ENCODE data around the gene RSPO1.

RSPO1 gene

DNA sequence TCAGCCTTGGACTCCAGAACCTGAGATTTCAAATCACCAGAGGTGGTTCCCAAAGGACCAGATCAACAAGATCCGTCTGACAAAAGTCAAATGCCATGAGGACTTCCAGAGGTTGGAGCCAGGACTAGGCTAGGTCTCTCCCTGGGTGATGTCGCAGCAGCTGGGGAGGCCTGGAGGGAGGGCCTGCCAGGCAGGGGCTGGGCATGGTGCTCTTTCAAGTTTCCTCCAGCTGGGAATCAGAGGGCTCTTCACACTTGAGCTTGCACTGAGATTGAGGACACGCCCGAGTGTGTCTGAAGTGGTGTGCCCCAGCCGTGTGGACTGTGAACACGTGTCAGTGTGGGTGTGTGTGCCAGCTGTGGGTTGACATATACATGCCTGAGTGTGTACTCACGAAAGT, 21.3 kb upstream of the RSPO1 start:
- no peak for DNase-seq

GRCh38 chr1:37655274-37655673, 20.6 kb upstream of the RSPO1 start:
- DNase-seq, result no peak

GRCh38 chr1:37653906-37654305, 19.2 kb upstream of the RSPO1 start:
- DNase-seq, result no peak

GRCh38 chr1:37652976-37653375, 18.3 kb upstream of the RSPO1 start:
- no peak for DNase-seq

DNA sequence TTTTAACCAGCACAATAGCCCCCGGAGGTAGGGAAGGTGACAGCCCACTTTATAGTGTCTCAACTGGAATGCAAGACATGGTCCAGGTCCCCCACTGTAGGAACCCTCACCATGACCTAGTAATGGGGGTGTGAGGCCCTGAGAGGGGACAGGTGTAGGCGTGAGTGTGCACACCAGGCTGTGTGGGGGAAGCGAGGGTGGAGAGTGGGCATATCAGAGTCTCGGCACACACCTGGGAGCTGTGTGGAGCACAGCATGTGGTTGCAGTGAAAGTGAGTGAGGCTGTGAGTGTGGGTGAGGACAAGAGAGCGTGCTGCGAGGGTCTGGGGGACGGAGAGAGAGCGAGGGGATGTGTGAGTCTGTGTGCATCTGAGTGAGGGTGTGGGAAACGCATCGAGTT, 17.1 kb upstream of the RSPO1 start:
- DNase-seq, result no peak

GRCh38 chr1:37650721-37651120, 16.0 kb upstream of the RSPO1 start:
- DNase-seq, result no peak

DNA sequence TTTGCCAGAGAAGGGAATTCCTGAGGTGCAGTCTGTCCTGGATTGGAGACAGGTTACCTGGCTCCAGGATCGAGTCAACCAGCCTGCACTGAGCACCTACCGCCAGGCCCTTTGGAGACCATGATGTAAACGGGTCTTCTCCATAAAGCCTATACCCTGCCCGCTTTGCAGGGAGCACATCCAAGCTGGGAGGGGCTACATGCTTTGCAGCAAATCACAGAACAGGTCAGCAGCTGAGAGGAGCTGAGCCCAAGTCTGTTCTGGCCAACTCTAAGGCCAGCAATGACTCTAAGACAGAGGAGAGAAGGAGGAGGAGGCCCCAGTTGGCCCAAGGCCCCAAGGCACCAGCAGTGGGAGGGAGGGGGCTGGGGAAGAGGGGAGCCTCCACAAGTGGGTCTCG, 15.5 kb upstream of the RSPO1 start:
- no peak for DNase-seq

GRCh38 chr1:37647281-37647680, 12.6 kb upstream of the RSPO1 start:
- no peak for DNase-seq

- DNase-seq, result no peak
Observed at GRCh38 chr1:37641059-37641458, 6.4 kb upstream of the RSPO1 start.

- no peak for DNase-seq
Observed at GRCh38 chr1:37636435-37636834, 1.7 kb upstream of the RSPO1 start.

GRCh38 chr1:37634992-37635902, 555 bp upstream of the RSPO1 start:
- DNase-seq, result no peak

DNA sequence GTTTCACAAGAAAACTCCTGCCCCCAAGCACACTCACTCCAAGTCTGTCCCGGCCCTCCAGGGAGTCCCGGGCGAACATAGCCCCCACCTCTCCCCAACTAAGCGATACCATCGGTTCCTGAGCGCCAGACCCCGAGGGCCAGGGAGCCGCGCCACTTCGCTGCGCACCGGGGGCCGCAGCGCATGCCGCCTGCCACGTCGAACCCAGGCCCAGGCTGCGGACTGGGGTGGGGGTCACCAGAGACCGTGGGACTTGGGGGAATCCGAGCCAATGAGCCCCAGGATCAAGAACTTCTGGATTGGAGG, 801 bp downstream of the RSPO1 start:
- DNase-seq, result no peak

DNA sequence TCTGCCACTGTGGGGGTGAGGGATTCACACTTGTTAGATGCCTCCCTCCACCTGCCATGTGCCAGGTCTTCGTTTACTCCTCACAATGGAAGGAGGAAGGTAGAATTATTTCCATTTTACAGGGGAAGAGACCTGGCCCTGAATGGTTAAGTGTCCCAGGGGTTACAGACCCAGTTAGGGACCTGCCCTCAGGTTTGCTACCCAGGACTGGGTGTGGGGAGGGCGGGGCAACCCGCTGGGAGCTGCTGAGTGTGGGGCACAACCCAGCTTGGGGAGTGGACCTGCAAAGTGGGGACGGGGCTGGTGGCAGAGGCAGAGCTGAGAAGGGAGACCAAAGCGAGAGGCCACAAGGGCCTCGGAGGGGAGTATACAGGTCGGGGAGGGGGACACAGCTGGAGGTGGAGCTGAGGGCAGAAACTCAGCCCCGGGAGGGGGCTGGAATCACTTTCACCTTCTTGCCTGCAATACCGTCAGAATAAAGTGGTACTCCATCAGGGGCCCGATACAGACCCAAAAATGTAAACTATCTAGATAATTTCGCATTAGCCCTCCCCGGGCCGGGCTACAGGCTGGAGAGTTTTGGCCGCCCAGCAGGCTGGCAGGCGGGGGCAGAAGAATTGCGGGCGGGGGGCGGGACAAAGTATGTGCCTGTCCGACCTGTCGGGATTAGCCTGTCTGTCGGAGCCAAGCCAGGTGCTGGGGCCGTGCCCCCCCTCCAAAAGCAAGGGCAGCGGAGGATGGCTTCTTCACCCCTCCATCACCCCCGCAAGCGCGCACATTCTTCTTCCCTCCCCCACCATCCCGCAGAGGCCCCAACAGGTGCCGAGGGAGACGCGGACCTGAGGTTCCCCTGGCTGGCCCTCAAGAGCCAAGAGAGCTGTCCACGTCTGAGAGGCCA, 1.4 kb downstream of the RSPO1 start:
- DNase-seq, result no peak

GRCh38 chr1:37631036-37631435, 3.7 kb downstream of the RSPO1 start:
- no peak for DNase-seq

DNA sequence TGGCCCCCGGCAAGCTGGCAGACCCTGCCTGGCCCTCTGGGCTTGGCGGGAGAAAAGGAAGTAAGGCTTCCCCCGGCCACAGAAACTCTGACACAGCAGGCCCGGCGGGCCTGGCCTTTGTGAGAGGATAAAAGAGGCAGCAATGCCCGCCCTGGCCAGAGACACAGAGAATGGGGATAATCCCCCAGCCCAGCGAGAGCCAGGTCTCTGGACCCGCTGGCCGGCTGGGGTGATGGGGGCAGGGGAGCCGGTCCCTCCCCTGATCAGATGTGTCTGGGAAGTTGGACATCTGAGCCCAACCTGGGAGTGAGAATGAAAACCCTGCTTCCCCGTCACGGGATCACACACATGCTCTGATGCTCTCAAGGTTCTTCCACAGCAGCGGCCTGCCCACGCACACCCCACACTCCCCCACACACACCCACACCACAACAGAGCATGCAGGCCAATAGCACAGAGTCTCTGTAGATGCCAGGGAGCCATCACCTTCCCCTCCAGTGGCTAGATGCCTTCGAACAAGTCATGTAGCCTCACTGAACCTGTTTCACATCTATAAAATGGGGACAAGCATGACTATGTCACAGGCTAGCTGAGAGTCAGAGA, 4.2 kb downstream of the RSPO1 start:
- no peak for DNase-seq

DNA sequence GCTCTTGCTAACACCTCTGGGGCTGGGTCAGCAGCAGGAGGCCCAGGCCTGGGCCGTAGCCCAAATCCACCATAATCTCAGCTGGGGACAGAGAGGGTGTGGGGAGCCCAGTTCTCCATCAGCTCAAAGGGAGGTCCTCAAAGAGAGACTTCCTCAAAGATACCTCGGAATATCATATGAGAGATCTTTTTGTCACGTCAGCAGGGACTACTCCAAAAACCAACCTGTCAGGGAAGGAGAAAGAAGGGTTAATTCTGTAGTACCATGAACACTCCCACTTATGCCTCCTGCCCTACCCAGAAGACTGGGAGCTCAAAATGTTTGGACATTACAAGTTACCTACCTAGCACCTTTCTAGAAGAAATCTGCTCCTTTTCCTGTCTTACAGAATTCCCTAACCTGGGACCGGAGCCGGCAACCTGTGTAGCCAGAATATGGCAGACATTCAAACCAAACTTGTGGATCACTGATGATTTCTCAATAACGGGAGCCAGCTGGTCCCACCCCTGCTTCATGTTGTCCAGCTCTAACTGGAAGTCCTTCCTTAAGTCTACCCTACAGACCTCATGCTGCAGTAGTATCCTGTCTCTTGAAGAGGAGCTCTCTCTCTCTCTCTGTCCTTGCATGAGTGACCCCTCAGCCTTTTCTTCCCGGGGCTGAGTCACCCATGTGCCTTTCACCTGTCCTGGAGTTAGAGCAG, 4.8 kb downstream of the RSPO1 start:
- no peak for DNase-seq

DNA sequence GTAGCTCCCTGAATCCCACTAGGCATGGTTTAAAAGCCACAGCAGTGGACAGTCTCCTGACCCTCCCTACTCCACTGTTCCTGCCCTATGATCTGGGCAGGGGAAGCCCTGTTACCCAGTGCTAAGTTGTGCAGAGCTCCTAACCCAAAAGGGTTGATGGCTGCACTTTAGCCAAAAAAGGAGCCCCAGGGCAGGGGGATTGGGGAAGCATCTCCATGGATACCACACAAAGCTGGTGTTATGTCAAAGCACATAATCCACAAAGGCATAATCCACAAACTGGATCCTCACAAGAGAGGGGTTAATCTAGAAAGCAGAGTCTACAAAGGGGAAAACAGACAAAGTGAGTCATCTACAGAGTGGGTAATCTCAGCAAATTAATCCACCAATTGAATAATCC, 5.7 kb downstream of the RSPO1 start:
- no peak for DNase-seq

GRCh38 chr1:37628026-37628556, 6.6 kb downstream of the RSPO1 start:
- no peak for DNase-seq

- no peak for DNase-seq
Observed at GRCh38 chr1:37622131-37622530, 12.6 kb downstream of the RSPO1 start.

DNA sequence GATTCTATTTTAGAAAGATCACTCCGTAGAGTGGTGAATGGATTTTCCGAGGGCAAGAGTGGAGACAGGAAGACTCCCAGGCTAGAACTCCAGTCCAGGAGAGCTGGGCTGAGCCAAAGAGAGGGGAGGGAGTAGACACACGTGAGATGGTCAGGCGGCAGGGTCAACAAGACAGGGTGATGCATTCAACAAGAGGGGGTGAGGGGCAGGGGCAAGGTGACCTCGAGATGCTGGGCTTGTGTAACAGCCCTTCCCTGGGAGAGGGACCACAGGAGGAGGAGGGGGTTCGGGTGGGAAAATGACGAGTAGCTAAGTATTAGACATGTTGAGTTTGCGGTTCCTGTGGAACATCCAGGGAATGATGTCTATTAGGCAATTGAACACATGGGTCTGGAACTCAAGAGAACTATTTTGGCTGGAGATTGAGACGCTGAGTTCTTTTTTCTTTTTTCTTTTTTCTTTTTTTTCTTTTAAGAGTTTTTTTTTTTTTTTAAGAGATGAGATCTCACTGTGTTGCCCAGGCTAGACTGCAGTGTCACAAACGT, 13.3 kb downstream of the RSPO1 start:
- DNase-seq, result no peak

DNA sequence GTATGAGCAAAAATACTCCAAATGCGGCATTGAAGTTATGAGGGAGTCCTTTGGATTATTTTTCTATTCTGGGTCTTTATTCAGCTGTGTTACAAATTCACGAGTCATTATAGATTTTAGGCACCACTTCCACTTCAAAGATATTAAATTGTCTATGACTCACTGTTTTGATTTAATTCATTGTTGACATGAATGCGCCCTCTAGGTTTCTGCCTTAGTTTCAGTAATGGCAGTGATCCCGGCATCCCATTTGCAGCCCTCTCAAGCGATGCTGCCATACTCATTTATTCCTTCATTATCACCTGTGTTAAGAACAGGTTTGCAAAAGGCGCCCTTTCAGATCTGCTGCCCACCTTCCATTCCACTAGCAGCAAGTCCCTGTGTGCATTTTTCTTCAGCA, 14.0 kb downstream of the RSPO1 start:
- no peak for DNase-seq

- no peak for DNase-seq
Observed at GRCh38 chr1:37616330-37616729, 18.4 kb downstream of the RSPO1 start.

Measured in activated gamma-delta T cell (primary cell).